Kidney epithelial cell (primary cell): ENCODE results near the gene SYNGR1. TPM values are rescaled to one million over a fixed set of nuclear protein-coding genes. Genes with fewer than 3 reads are reported as not detected.

Source experiments
- DNase-seq: peaks from one replicate; pipeline ENCODE4 v3.0.0-alpha.2; 2010; ENCODE audit warnings: low read depth
- H3K27me3 ChIP-seq: 2 replicates; pipeline ENCODE4 v1.6.0; 2011; ENCODE audit warnings: low read length; ENCODE audit not compliant: control insufficient read depth, insufficient read depth
- H3K36me3 ChIP-seq: 2 replicates; pipeline ENCODE4 v1.5.1; 2011; ENCODE audit warnings: low read length; ENCODE audit not compliant: control insufficient read depth, insufficient read depth
- H3K4me3 ChIP-seq: 2 replicates; pipeline ENCODE4 v1.5.1; 2011; ENCODE audit warnings: low read depth, mild to moderate bottlenecking, control low read depth, low read length
- total RNA-seq: library from RNA; depleted of rRNA; stranded (reverse); fragments of >200 nt; gene quantifications from 2 replicates; pipeline ENCODE4 v1.2.3, GENCODE V29; 2015
- TF ChIP-seq, protein P1 (sequence below): IDR thresholded peaks from 2 replicates; pipeline ENCODE4 v1.5.1; 2011; ENCODE audit warnings: mild to moderate bottlenecking, moderate library complexity, low read length, control low read depth, inconsistent platforms; ENCODE audit not compliant: insufficient read depth, poor library complexity, severe bottlenecking

SYNGR1 gene
- total RNA-seq, 1 donor from 2014 or later = 2.0 TPM

DNA sequence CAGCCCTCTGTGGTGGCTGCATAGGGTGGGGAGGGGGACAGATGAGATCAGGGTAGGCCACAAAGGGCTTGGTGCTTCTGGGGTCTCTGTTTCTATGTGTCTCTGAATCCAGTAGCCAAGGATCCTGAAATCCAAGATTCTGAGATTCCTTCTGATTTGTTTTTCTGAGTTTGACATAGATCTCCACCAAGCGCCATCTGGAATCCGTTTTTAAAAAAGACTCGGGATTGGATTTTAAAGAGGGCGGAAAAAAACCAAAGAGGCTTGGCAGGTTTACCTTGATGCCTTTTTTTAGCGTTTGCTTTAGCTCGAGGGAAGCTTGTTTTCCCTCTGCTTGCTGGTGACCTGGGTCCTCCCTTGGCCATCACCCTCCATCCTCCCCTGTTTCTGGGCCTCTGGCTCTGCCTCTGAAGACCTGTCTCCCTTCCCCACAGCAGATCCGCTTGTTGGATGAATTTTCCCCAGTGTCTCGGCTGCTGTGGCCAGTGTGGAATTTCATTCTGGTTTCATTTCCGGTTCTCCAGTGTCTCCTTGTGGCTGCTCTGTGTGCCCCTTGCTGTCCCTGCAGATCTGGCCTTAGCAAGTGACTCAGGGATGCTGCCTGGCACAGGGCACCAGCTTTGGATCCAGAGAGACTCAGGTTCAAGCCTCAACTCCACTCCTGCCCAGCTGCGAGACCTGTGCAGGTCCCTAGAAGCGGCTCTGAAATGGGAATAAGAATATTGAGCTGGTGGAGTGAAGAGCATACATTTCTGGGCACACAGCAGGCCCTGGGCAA lies 15.1 kb downstream of the SYNGR1 start:
- no peak for DNase-seq
- TF ChIP-seq, protein P1, sequence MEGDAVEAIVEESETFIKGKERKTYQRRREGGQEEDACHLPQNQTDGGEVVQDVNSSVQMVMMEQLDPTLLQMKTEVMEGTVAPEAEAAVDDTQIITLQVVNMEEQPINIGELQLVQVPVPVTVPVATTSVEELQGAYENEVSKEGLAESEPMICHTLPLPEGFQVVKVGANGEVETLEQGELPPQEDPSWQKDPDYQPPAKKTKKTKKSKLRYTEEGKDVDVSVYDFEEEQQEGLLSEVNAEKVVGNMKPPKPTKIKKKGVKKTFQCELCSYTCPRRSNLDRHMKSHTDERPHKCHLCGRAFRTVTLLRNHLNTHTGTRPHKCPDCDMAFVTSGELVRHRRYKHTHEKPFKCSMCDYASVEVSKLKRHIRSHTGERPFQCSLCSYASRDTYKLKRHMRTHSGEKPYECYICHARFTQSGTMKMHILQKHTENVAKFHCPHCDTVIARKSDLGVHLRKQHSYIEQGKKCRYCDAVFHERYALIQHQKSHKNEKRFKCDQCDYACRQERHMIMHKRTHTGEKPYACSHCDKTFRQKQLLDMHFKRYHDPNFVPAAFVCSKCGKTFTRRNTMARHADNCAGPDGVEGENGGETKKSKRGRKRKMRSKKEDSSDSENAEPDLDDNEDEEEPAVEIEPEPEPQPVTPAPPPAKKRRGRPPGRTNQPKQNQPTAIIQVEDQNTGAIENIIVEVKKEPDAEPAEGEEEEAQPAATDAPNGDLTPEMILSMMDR = no peak
- H3K4me3 ChIP-seq = no peak overlapping the region
- no peaks in the 10 kb centered on the region for H3K36me3 ChIP-seq
- H3K27me3 ChIP-seq = no peaks in the 10 kb centered on the region

DNA sequence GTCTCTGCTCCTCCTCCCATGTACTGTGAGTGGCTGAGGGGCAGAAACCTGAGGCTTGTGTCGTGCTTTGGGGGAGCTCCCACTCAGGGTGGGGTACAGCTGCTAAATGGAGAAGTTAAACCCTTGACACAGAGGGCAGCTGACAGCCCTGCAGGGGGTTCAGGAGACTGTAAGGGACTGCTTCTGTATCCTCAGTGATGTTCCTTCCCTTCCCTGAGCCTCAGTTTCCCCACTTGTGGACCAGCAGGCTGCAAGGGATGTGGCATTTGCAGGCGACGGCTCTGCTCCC lies 15.6 kb downstream of the SYNGR1 start:
- TF ChIP-seq, protein P1 = no peak
- Histone ChIP-seq H3K4me3 (no peak overlapping the region), H3K36me3 (no peaks in the 10 kb centered on the region), H3K27me3 (no peaks in the 10 kb centered on the region)
- no peak for DNase-seq

- Histone ChIP-seq H3K4me3 (no peak overlapping the region), H3K36me3 (no peaks in the 10 kb centered on the region), H3K27me3 (no peaks in the 10 kb centered on the region)
- no peak for DNase-seq
- TF ChIP-seq, protein P1 = no peak
Measured at GRCh38 chr22:39367035-39367434, 17.2 kb downstream of the SYNGR1 start.

DNA sequence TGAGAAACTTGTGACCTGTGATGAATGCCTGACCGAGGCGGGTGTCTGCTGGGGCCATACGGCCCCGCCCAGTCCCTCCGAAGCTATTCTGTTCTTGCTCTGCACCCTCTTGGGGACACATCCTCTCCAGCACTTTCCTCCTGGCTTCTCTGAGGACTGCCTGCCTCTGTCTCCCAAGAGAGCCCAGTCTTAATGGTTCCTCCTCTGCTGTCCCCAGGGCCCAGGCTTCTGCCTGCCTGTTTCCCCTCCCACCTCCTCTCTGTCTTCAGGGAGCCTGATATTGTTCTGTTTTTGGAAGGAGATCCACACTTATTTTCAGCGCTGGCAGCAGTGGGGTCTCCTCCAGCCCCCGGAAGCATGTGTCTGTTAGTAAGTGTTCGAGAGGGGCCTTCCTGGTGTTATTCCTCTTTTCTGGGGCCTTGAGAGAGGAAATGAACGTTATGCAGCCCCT lies 18.7 kb downstream of the SYNGR1 start:
- no peak overlapping the region for H3K4me3 ChIP-seq
- DNase-seq = no peak

GRCh38 chr22:39369186-39369585 lies 19.4 kb downstream of the SYNGR1 start:
- H3K4me3 ChIP-seq = no peak overlapping the region
- H3K27me3 ChIP-seq = no peaks in the 10 kb centered on the region
- TF ChIP-seq, protein P1 = no peak
- DNase-seq = no peak
- no peaks in the 10 kb centered on the region for H3K36me3 ChIP-seq

More for the DNA sequence above, 18.7 kb downstream of the SYNGR1 start:
- Histone ChIP-seq H3K36me3 (no peaks in the 10 kb centered on the region), H3K27me3 (no peaks in the 10 kb centered on the region)
- TF ChIP-seq, protein P1 = no peak

DNA sequence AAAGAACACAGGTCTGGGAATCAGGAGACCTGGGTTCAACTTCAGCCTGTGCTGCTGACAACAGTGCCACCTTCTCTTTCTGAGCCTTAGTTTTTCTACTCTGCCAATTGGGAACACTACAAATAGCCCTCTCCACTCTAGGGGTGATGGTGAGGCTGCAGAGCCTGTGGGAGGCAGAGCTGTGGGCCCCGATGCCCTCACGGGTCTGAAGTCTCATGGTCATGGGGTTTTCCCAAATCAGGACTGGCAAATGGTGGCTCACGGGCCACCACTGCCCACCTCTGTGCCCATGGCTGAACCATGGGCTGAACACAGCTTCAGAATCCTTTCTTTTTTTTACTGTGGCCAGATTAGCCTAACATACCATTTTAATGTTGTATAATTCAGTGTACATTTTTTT lies 19.8 kb downstream of the SYNGR1 start:
- no peak overlapping the region for H3K4me3 ChIP-seq
- TF ChIP-seq, protein P1 = no peak
- H3K27me3 ChIP-seq = no peaks in the 10 kb centered on the region
- H3K36me3 ChIP-seq = no peaks in the 10 kb centered on the region
- no peak for DNase-seq
